Mesenchymal stem cell (in vitro differentiated cells and primary cell): ENCODE data around the gene WIPF3.

Experiments
- DNase-seq: peaks from one replicate; pipeline ENCODE4 v3.0.0-alpha.2; 2013
- H2AFZ ChIP-seq: one replicate; pipeline ENCODE4 v1.6.1; 2013; ENCODE audit warnings: low read depth, mild to moderate bottlenecking, control low read depth, inconsistent platforms, low read length, moderate library complexity
- H2AK5ac ChIP-seq: 2 replicates; pipeline ENCODE4 v1.6.1; 2013; ENCODE audit warnings: low read length, moderate library complexity, mild to moderate bottlenecking, inconsistent platforms; ENCODE audit not compliant: severe bottlenecking
- H2BK120ac ChIP-seq: one replicate; pipeline ENCODE4 v1.6.1; 2013; ENCODE audit warnings: low read depth, mild to moderate bottlenecking, inconsistent platforms, low read length, moderate library complexity
- H2BK12ac ChIP-seq, 2 experiments: one replicate each; pipeline ENCODE4 v1.6.1; 2013; ENCODE audit warnings: inconsistent platforms in 2 of 2, low read length in 2 of 2, mild to moderate bottlenecking in 2 of 2, moderate library complexity in 2 of 2, control low read depth in 1 of 2
- H2BK15ac ChIP-seq: one replicate; pipeline ENCODE4 v1.6.1; 2013; ENCODE audit warnings: mild to moderate bottlenecking, low read depth, inconsistent platforms; ENCODE audit not compliant: poor library complexity, severe bottlenecking
- H2BK5ac ChIP-seq: 2 replicates; pipeline ENCODE4 v1.6.1; 2013; ENCODE audit warnings: low read depth, mild to moderate bottlenecking, low read length, control low read depth, inconsistent platforms; ENCODE audit not compliant: poor library complexity, severe bottlenecking
- H3K14ac ChIP-seq, 2 experiments: one replicate each; pipeline ENCODE4 v1.6.1; 2013; ENCODE audit warnings: inconsistent platforms in 2 of 2, low read length in 2 of 2, control low read depth in 1 of 2, mild to moderate bottlenecking in 1 of 2, moderate library complexity in 1 of 2
- H3K18ac ChIP-seq, 2 experiments: one replicate each; pipeline ENCODE4 v1.6.1; 2013; ENCODE audit warnings: inconsistent platforms in 2 of 2, low read length in 2 of 2, control low read depth in 1 of 2, low read depth in 1 of 2, mild to moderate bottlenecking in 1 of 2
- H3K23ac ChIP-seq, 2 experiments: one replicate each; pipeline ENCODE4 v1.6.1; 2013; ENCODE audit warnings: inconsistent platforms in 2 of 2, low read length in 2 of 2, mild to moderate bottlenecking in 2 of 2, moderate library complexity in 2 of 2, control low read depth in 1 of 2
- H3K27ac ChIP-seq: 2 replicates; pipeline ENCODE4 v1.5.1; 2013; ENCODE audit warnings: mild to moderate bottlenecking, moderate library complexity, low read length, control low read depth, inconsistent platforms; ENCODE audit not compliant: poor library complexity, severe bottlenecking
- H3K27me3 ChIP-seq, 2 experiments: 2 replicates each; pipeline versions ENCODE4 v1.6.1 to v1.7.0; 2013; ENCODE audit warnings: low read length in 2 of 2, mild to moderate bottlenecking in 2 of 2, moderate library complexity in 2 of 2, control low read depth in 1 of 2, inconsistent platforms in 1 of 2; ENCODE audit not compliant: control insufficient read depth in 1 of 2, insufficient read depth in 1 of 2
- H3K36me3 ChIP-seq, 2 experiments: 2 replicates each; pipeline versions ENCODE4 v1.6.1 to v1.7.0; 2013; ENCODE audit warnings: low read length in 2 of 2, control low read depth in 1 of 2, inconsistent platforms in 1 of 2, low read depth in 1 of 2, mild to moderate bottlenecking in 1 of 2; ENCODE audit not compliant: insufficient read depth in 2 of 2, control insufficient read depth in 1 of 2
- H3K4ac ChIP-seq, 2 experiments: one replicate each; pipeline ENCODE4 v1.6.1; 2013; ENCODE audit warnings: inconsistent platforms in 2 of 2, low read length in 2 of 2, mild to moderate bottlenecking in 2 of 2, moderate library complexity in 2 of 2, control low read depth in 1 of 2, low read depth in 1 of 2
- H3K4me1 ChIP-seq: 2 replicates; pipeline ENCODE4 v1.6.1; 2013; ENCODE audit warnings: low read depth, low read length, control low read depth; ENCODE audit not compliant: control insufficient read depth, insufficient read depth
- H3K4me2 ChIP-seq: 2 replicates; pipeline ENCODE4 v1.6.1; 2013; ENCODE audit warnings: low read length, mild to moderate bottlenecking, inconsistent platforms; ENCODE audit not compliant: poor library complexity, severe bottlenecking
- H3K4me3 ChIP-seq, 2 experiments: 2 replicates each; pipeline versions ENCODE4 v1.5.1 to v1.7.0; 2013; ENCODE audit warnings: low read length in 2 of 2, mild to moderate bottlenecking in 2 of 2, control low read depth in 1 of 2, low read depth in 1 of 2; ENCODE audit not compliant: insufficient read depth in 1 of 2
- H3K79me1 ChIP-seq: replicated peaks from 2 replicates; pipeline ENCODE4 v1.6.1; 2013; ENCODE audit warnings: mild to moderate bottlenecking, control low read depth, low read length, inconsistent platforms; ENCODE audit not compliant: poor library complexity, severe bottlenecking
- H3K9ac ChIP-seq: 2 replicates; pipeline ENCODE4 v1.7.0; 2013; ENCODE audit warnings: mild to moderate bottlenecking, low read length, moderate library complexity
- H3K9me3 ChIP-seq: 2 replicates; pipeline ENCODE4 v1.7.0; 2013; ENCODE audit warnings: mild to moderate bottlenecking, low read length; ENCODE audit not compliant: control insufficient read depth
- H4K8ac ChIP-seq: one replicate; pipeline ENCODE4 v1.6.1; 2013; ENCODE audit warnings: inconsistent platforms, mild to moderate bottlenecking, low read length, moderate library complexity
- H4K91ac ChIP-seq: one replicate; pipeline ENCODE4 v1.6.1; 2013; ENCODE audit warnings: mild to moderate bottlenecking, low read length, inconsistent platforms
- WGBS: methylation state at CpG from one replicate; pipeline ENCODE4 v1.1.7; 2013; ENCODE audit warnings: mixed read lengths; 5-methylcytosine and 5-hydroxymethylcytosine counted together

The WIPF3 gene

GRCh38 chr7:29810297-29810696 lies 4.0 kb downstream of the WIPF3 start:
- no peak for DNase-seq

GRCh38 chr7:29810813-29811482 lies 4.6 kb downstream of the WIPF3 start:
- no peaks in the 10 kb centered on the region for H3K9me3 ChIP-seq
- no peak overlapping the region for H4K8ac ChIP-seq
- no peak overlapping the region for H2BK15ac ChIP-seq
- H3K4me3 ChIP-seq = no peak overlapping the region
- no peak overlapping the region for H3K4me2 ChIP-seq
- H3K14ac ChIP-seq = no peak overlapping the region
- H3K4ac ChIP-seq = no peak overlapping the region
- H2BK12ac ChIP-seq = no peak overlapping the region
- H3K27ac ChIP-seq = no peak overlapping the region
- H2AK5ac ChIP-seq = no peak overlapping the region
- H3K23ac ChIP-seq = no peak overlapping the region
- no peaks in the 10 kb centered on the region for H3K36me3 ChIP-seq
- no peak overlapping the region for H2BK5ac ChIP-seq
- no peak overlapping the region for H4K91ac ChIP-seq
- no peak overlapping the region for H2AFZ ChIP-seq
- no peak overlapping the region for H3K18ac ChIP-seq
- WGBS = 80% methylated on average over 2 of the region's 5 CpGs
- H2BK120ac ChIP-seq = no peak overlapping the region
- peaks cover 50% of the 10 kb centered on the region in 2 experiments for H3K27me3 ChIP-seq
- no peak for DNase-seq
- no peak overlapping the region for H3K9ac ChIP-seq
- peaks cover 17% of the 10 kb centered on the region for H3K4me1 ChIP-seq
- H3K79me1 ChIP-seq = no peaks in the 10 kb centered on the region

More at GRCh38 chr7:29810297-29810696, 4.0 kb downstream of the WIPF3 start:
- Histone ChIP-seq H3K9me3 (no peaks in the 10 kb centered on the region), H2BK120ac (no peak overlapping the region), H3K79me1 (no peaks in the 10 kb centered on the region), H3K4me1 (peaks cover 16% of the 10 kb centered on the region), H4K8ac (no peak overlapping the region), H3K36me3 (no peaks in the 10 kb centered on the region), H2BK12ac (no peak overlapping the region), H2BK15ac (no peak overlapping the region), H3K14ac (no peak overlapping the region), H3K23ac (no peak overlapping the region), H3K18ac (no peak overlapping the region), H3K9ac (no peak overlapping the region), H3K4me2 (no peak overlapping the region), H2AFZ (no peak overlapping the region), H3K4me3 (no peak overlapping the region), H3K27me3 (peaks cover 56 to 57% of the 10 kb centered on the region in 2 experiments), H3K27ac (no peak overlapping the region), H2BK5ac (no peak overlapping the region), H4K91ac (no peak overlapping the region), H2AK5ac (no peak overlapping the region), H3K4ac (no peak overlapping the region)

- no peak overlapping the region for H2BK15ac ChIP-seq
- peaks cover 46 to 47% of the 10 kb centered on the region in 2 experiments for H3K27me3 ChIP-seq
- no peak overlapping the region for H4K91ac ChIP-seq
- H2AFZ ChIP-seq = no peak overlapping the region
- H3K18ac ChIP-seq = no peak overlapping the region
- H2BK12ac ChIP-seq = no peak overlapping the region
- peaks cover 10% of the 10 kb centered on the region for H3K4me1 ChIP-seq
- H3K27ac ChIP-seq = no peak overlapping the region
- H3K14ac ChIP-seq = no peak overlapping the region
- no peak for DNase-seq
- no peak overlapping the region for H3K4me2 ChIP-seq
- H3K79me1 ChIP-seq = no peaks in the 10 kb centered on the region
- no peak overlapping the region for H2BK5ac ChIP-seq
- H3K23ac ChIP-seq = no peak overlapping the region
- no peak overlapping the region for H3K4me3 ChIP-seq
- no peak overlapping the region for H2BK120ac ChIP-seq
- H3K9ac ChIP-seq = no peak overlapping the region
- no peak overlapping the region for H2AK5ac ChIP-seq
- 95% methylated on average over 1 of the region's 1 CpG for WGBS
- no peaks in the 10 kb centered on the region for H3K9me3 ChIP-seq
- no peak overlapping the region for H3K4ac ChIP-seq
- no peaks in the 10 kb centered on the region for H3K36me3 ChIP-seq
- no peak overlapping the region for H4K8ac ChIP-seq
Measured at GRCh38 chr7:29811586-29811985, 5.3 kb downstream of the WIPF3 start.

GRCh38 chr7:29812185-29812876 lies 6.0 kb downstream of the WIPF3 start:
- no peak overlapping the region for H2BK12ac ChIP-seq
- no peak overlapping the region for H3K4me3 ChIP-seq
- no peak overlapping the region for H2BK15ac ChIP-seq
- no peak for DNase-seq
- H2BK120ac ChIP-seq = no peak overlapping the region
- no peak overlapping the region for H4K8ac ChIP-seq
- no peak overlapping the region for H2AFZ ChIP-seq
- no peak overlapping the region for H2AK5ac ChIP-seq
- no peak overlapping the region for H2BK5ac ChIP-seq
- H3K79me1 ChIP-seq = no peaks in the 10 kb centered on the region
- H3K23ac ChIP-seq = no peak overlapping the region
- no peak overlapping the region for H3K18ac ChIP-seq
- no peaks in the 10 kb centered on the region for H3K9me3 ChIP-seq
- H3K4me1 ChIP-seq = peaks cover 3% of the 10 kb centered on the region
- H3K4me2 ChIP-seq = no peak overlapping the region
- H3K27ac ChIP-seq = no peak overlapping the region
- no peaks in the 10 kb centered on the region for H3K36me3 ChIP-seq
- H3K27me3 ChIP-seq = peaks cover 40 to 41% of the 10 kb centered on the region in 2 experiments
- H3K4ac ChIP-seq = no peak overlapping the region
- WGBS = 82% methylated on average over 1 of the region's 2 CpGs
- H3K9ac ChIP-seq = no peak overlapping the region
- H3K14ac ChIP-seq = no peak overlapping the region
- H4K91ac ChIP-seq = no peak overlapping the region
